Liver (tissue), 3 donors: ENCODE measurements around the gene OXGR1.

Experiments used
- ATF3 ChIP-seq: IDR thresholded peaks from 2 replicates; pipeline ENCODE4 v1.6.1; 2016; ENCODE audit warnings: antibody characterized with exemption
- CTCF ChIP-seq: fragments of 150-350 bp; IDR thresholded peaks from 2 replicates; pipeline ENCODE4 v1.5.1; 2017; ENCODE audit warnings: improper control_type of control experiment, low read depth, low read length; ENCODE audit not compliant: missing input control
- EGR1 ChIP-seq, 2 donors: IDR thresholded peaks; 2 replicates each; pipeline ENCODE4 v1.6.1; 2016 to 2018; ENCODE audit warnings: antibody characterized with exemption in 2 of 2, low read depth in 2 of 2
- FOXA2 ChIP-seq: IDR thresholded peaks from 2 replicates; pipeline ENCODE4 v1.6.1; 2016; ENCODE audit warnings: antibody characterized with exemption
- GABPA ChIP-seq, 2 donors: IDR thresholded peaks in 1 of 2; conservative IDR thresholded peaks in 1 of 2; 2 replicates each; pipeline ENCODE4 v1.6.1; 2016; ENCODE audit warnings: antibody characterized with exemption in 2 of 2, mild to moderate bottlenecking in 1 of 2, moderate library complexity in 1 of 2
- HNF4A ChIP-seq, 2 donors: conservative IDR thresholded peaks; 2 replicates each; pipeline ENCODE4 v1.6.1; 2016; ENCODE audit warnings: antibody characterized with exemption in 2 of 2, mild to moderate bottlenecking in 2 of 2
- HNF4G ChIP-seq: IDR thresholded peaks from 2 replicates; pipeline ENCODE4 v1.6.1; 2016; ENCODE audit warnings: antibody characterized with exemption
- JUND ChIP-seq, 2 donors: IDR thresholded peaks; 2 replicates each; pipeline ENCODE4 v1.6.1; 2016; ENCODE audit warnings: antibody characterized with exemption in 2 of 2
- MAX ChIP-seq: IDR thresholded peaks from 2 replicates; pipeline ENCODE4 v1.6.1; 2016; ENCODE audit warnings: antibody characterized with exemption
- RAD21 ChIP-seq, 2 donors: IDR thresholded peaks; 2 replicates each; pipeline ENCODE4 v1.6.1; 2016; ENCODE audit warnings: antibody characterized with exemption in 2 of 2, mild to moderate bottlenecking in 2 of 2
- REST ChIP-seq: IDR thresholded peaks from 2 replicates; pipeline ENCODE4 v1.6.1; 2016; ENCODE audit warnings: antibody characterized with exemption, mild to moderate bottlenecking
- RXRA ChIP-seq, 2 donors: IDR thresholded peaks; 2 replicates each; pipeline ENCODE4 v1.6.1; 2017 to 2018; ENCODE audit warnings: antibody characterized with exemption in 2 of 2, mild to moderate bottlenecking in 1 of 2
- SP1 ChIP-seq: IDR thresholded peaks from 2 replicates; pipeline ENCODE4 v1.6.1; 2018; ENCODE audit warnings: antibody characterized with exemption, mild to moderate bottlenecking
- donor health status: healthy.
- donor health status: healthy.

GRCh38 chr13:96968027-96968426 lies 26.2 kb downstream of the OXGR1 start:
- TF ChIP-seq RAD21 (IDR thresholded peaks at IDR 0.05) (no peak), CTCF (no peak), REST (no peak), SP1 (no peak), JUND (IDR thresholded peaks at IDR 0.05) (no peak), EGR1 (IDR thresholded peaks at IDR 0.05; ENCODE audit: low read depth in 2 of 2) (no peak), ATF3 (no peak), HNF4A (conservative IDR thresholded peaks at IDR 0.05) (no peak), MAX (no peak), GABPA (IDR thresholded peaks at IDR 0.05 in 1 of 2, conservative IDR thresholded peaks at IDR 0.05 in 1 of 2) (no peak), HNF4G (no peak), RXRA (IDR thresholded peaks at IDR 0.05) (no peak), FOXA2 (no peak)
